Activated gamma-delta T cell treated with anti-CD3 and anti-CD28 coated beads, Interleukin-2, amount 50 U/mL, for 16 hours (primary cell): Measurements from ENCODE around the gene CACNG7.
"Not testable (repeated sequence)": the region's sequence is repeated elsewhere in the genome, so short reads cannot be mapped to it uniquely, and the experiment has no call there.

ENCODE experiments used
- DNase-seq: peaks from one replicate; pipeline ENCODE4 v3.0.0-alpha.2; 2020; ENCODE audit warnings: low read depth

Gene CACNG7

DNA sequence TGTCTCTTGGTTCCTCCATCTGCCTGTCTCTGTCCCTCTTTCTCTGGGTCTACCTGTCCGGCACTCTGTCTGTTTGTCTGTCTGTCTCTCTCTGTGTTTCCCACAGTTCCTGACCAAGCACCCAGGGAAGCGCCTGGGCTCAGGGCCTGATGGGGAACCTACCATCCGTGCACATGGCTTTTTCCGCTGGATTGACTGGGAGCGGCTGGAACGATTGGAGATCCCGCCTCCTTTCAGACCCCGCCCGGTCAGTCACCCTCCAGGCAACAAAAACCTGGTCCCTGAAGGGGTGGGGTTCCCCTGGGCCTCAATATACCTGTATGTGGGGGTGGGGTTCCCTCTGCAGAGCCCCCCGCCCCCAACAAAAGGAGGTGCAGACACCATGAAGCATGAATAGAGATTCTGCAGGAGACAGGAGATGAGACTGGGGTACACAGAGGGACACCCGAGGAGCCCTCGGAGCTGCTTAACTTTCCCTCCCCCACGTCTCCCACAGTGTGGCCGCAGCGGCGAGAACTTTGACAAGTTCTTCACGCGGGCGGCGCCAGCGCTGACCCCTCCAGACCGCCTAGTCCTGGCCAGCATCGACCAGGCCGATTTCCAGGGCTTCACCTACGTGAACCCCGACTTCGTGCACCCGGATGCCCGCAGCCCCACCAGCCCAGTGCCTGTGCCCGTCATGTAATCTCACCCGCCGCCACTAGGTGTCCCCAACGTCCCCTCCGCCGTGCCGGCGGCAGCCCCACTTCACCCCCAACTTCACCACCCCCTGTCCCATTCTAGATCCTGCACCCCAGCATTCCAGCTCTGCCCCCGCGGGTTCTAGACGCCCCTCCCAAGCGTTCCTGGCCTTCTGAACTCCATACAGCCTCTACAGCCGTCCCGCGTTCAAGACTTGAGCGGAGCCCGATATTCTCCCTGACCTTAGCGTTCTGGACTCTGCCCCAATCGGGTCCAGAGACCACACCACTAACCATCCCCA lies 2.6 kb upstream of the CACNG7 start:
- DNase-seq: peak; percentile 64

DNA sequence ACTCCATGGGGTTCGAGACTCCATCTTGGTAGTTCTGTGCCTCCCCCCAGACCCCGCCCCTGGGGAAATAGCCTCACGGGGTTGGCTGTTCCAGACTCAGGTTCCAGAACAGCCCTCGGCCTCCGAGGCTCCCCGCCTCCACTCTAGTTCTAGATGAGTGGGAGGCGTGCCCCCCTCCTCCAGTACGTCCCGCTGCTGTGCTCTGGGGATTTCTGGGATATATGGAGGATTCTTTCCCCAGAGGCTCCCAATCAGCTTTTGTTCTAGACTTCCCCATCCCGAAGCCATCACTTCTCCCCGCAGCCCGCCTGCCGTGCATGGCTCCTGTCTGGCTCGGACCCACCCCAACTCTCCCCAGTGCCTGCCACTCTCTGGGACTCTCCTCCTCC lies 1.9 kb upstream of the CACNG7 start:
- DNase-seq: no peak

DNA sequence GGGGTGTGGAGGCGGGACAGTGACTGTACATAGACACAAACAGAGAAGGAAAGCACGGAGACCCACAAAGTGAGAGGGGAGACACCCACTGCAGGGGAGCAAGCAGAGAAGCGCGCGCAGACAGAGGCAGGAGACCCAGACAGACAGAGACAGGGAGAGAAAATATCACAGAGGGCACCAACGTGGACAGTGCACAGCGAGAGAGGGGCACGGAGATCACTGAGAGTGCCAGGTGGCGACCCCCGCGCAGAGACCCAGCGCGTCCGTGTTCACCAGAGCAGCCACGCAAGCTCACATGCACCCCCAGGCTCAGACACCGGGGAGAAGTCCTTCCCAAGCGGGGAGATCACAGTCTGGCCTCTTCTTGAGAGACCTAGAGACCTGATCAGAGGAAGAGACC lies 1.4 kb upstream of the CACNG7 start:
- DNase-seq: no peak

DNA sequence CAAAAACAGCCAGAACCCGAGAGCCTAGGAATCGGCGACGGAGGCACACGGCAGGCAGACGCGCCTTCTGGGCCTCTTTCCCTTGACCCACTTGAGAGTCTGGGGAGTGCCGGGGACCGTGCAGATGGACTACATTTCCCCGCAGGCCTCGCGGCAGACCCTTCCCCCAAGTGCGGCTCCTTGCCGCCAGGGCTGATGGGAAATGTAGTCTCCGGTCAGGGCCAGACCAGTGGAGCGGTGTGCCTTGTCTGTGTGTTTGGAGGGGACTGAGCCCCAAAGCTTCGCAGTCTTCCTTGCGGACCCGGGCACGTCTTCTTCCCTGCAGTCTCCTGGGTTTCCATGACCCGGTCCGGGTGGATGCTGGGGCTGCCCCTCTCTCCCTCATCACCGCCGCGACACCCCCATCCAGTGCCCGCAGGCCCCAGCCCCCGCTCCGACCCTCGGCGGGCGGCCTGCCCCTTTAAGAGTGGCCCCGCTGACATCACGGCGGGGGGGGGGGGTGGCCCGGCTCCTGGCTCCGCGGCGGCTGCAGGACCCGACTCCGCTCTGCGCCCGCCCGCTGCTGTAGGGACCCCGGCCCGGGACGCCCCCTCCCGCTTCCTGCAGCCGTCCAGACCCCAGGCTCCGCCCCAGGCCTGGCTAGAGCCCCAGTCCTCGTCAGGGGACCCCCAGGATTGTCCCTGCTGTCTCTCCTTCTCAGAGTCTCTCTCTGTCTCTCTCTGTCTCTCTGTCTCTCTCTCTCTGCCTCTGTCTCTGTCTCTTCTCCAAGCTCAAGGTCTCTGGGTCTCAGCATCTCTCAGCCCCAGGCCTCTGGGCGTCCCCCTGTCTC lies 758 bp upstream of the CACNG7 start:
- DNase-seq: no peak

DNA sequence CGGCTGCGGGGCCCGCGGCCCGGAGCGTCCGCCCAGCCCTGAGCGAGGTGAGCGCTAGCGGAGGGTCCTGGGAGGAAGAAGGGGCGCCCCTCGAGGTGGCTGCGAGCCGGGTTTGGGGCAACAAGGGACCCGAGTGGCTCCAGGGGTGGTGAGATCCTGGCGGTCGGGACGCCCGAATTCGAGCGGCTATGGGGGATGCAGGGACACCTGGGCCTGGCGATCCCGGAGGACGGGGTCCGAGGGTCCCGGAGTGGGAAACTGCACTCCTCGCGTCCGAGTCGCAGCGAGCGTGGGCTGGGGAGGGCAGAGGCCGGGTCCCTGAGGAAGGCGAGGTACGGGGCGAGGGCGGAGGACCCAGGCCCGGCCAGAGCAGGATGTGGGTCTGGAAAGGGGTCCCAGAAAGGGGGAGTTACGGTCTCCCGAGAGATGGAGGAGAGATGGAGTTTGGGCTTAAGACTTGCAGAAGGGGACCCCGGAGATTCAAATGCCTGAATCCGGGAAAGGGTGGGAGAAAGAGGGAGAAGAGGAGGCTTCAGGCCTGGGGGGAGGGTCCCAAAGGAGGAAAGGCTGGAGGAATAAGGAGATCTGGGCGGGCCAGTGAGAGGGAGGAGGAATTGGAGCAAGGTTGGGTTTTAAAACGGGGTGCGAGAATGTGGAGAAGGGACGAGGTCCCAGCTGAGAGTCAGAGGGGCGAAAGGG lies 542 bp downstream of the CACNG7 start:
- DNase-seq: no peak

DNA sequence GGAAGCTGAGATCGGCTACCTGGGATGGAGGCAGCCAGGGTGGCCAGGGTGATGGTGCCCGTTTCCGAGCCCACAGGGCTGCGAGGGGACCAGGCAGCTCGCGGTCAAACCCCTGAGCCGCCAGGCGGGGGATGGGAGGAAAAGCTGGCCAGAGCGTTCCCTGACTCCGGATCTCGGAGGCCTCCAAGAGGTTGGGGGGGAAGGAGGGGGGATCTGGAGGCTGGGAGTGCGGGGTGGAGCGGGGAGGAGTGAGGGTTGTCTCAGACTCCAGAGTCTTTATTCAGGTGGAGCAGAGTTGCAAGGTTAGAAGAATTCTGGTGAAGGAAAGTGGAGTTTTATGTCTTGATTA lies 1.1 kb downstream of the CACNG7 start:
- DNase-seq: no peak

DNA sequence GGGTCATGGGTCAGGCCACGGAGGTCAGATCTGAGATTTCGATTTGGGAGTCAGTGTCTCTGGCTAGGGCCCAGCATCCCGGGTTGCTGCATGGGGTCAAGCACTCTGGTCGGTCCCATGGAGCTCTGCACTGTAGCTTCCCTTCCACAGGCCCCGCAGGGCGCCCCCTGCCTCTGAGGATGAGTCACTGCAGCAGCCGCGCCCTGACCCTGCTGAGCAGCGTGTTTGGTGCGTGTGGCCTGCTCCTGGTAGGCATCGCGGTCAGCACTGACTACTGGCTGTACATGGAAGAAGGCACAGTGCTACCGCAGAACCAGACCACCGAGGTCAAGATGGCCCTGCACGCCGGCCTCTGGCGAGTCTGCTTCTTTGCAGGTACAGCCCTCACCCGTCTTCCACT lies 3.6 kb downstream of the CACNG7 start:
- no peak for DNase-seq

DNA sequence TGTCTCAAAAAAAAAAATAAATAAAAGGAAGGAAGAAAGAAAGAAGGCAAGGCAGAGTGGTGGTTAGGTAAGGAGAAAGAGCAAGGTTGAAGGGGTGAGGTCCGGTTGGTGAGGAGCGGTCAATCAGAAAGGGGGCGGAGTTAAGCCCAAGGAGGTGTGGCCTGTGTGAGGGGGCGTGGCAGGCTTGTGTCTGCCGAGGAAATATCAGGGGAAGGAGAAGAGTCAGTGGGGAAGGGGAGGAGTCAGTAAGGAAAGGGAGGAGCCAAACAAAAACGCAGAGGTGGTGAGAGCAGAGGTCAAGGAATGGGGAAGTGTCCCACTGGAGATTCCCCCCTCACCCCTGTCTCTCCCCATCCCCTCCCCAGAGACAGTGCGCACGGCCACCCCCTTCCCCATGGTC lies 5.9 kb downstream of the CACNG7 start:
- DNase-seq: no peak

DNA sequence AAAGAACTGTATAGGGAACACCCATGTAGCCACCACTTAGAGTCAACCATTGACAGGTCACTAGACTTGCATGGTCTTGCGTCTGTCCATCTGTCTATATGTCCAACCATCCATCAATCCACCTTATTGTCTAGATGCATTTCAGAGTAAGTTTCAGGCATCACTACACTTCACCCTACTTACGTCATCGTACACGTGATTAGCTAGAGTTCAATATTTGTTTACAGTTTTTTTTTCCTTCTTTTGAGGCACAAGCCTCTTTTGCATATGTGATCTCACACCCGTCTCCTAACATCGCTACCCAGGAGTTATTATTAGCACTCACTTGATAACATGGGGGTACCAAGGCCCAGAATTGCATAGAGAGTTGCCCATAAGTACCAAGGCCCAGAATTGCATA lies 6.9 kb downstream of the CACNG7 start:
- DNase-seq: no peak

DNA sequence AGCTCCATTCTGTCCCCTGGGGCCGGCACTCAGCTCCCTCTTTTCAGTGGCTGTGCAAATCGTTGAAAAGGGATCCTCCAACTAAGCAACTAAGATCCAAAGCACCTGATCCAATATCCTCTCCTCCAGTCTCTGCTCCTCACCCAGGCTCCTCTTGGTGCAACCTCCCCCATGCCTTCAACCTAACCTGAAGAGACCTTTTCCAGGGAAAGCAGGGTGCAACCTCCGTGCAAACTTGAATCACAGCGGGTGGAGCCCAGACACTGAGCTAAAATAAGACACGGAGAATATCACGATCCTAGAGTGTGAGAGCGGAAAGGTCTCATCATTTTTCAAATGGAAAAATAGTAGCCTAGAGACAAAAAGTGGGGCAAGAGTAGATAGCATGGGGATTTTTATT lies 8.3 kb downstream of the CACNG7 start:
- DNase-seq: no peak

DNA sequence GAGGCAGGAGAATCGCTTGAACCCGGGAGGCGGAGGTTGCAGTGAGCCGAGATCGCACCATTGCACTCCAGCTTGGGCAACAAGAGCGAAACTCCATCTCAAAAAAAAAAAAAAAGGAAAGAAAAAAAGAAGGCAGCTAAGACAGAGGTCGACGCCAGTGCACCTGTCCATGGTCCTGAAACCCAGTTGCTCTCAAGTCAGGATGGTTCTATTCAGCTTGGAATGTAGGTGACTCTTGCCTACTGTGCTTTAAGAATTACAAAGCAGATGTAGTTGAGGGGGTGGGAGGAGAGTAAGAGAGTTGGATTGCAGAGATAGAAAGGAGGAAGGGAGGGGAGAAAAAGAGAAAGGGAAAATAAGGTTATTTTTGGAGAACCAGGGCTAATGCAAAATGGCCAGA lies 18.7 kb downstream of the CACNG7 start:
- DNase-seq: no peak

DNA sequence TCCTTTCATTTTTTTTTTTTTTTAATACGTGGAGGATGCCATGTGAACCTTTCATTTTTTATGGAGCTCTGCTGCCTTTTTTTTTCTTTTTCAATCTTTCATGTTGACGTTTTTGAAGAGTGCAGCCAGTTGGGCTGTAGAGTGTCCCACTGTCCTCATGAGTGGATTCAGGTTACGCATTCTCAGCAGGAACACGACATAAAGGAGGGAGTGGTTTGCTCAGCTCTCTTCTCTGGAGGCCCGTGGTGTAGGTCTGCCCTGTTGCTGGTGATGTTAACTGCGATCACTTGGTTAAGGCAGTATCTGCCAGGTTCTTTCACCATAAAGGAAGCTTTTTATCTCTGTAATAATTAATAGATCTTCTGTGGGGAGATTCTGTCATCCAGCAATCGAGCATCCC lies 27.0 kb downstream of the CACNG7 start:
- DNase-seq: no peak

DNA sequence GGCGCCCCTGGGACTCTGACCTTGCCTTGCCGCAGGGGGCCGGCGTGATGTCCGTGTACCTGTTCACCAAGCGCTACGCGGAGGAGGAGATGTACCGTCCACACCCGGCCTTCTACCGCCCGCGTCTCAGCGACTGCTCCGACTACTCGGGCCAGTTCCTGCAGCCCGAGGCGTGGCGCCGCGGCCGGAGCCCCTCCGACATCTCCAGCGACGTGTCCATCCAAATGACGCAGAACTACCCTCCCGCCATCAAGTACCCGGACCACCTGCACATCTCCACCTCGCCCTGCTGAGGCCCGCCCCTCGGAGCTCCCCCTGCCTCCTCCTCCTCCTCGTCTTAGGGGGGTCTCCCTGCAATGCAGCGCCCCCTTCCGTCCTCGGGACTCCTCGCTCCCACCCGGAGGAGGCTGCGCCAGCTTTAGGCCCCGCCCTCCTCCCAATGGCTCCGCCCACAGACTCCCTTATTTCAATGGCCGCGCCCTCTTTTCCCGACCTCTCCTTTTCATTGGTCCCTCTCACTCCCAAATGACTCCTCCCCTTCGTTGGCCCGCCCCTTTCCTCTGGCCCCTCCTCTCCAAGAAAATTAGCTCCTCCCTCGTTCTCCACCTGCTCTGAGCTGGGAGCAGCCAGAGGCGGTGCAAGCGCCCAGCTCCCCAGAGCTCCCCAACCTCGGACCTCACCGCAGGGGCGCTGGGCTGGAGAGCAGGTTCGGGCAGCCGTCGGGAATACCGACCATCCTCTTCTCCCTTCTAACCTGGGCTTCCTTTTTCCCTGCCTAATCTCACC lies 33.1 kb downstream of the CACNG7 start:
- no peak for DNase-seq

DNA sequence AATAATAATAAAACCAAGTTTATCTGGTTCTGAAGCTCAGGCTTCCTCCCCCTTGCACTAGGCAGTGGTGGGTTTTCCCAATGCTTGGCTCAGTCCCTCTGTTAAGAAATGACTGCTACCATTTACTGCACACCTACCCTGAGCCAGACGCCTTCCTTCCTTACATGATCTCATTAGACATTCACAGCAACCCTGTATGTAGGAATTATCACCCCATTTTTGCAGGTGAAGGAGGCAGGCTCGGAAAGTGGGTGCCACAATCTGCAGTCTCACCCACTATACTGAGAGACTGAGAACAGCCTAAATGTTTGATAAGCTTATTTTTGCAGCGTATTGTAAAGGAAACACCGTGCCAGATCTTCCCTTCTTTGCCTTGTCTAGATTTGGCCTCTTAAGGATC lies 35.3 kb downstream of the CACNG7 start:
- DNase-seq: no peak

DNA sequence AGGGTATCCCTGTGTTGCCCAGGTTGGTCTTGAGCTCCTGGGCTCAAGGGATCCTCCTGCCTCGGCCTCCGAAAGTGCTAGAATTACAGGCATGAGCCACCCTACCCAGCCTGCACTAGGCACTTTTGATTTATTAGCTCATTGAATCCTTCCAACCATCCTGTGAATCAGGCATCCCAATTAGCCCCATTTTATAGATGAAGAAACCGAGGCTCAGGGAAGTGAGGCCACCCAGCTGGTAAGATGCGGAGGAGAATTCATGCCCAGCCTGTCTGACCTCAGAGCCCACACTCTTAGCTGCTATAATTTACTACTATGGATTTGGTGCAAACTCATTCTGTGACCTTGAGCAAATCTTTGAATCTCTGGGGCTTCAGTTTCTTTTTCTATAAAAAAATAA lies 35.9 kb downstream of the CACNG7 start:
- no peak for DNase-seq

DNA sequence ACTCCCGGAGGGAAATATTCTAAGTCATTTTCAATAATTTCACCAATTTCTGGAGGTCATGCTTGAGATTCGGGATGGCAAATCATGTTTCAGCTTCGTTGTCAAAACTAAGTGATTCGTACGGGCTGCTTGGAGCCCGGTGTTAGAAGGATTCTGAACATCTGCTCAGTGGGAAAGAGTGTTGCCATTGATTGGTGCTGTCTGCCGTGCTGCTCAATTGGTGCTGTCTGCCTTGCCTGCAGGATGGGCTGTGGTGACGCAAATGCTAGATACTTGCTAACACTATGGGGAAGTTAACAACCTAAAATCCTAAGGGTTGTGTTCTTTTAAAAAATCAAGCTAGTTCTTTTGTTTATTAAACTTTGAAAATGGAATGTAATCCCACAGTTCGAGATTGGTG lies 36.4 kb downstream of the CACNG7 start:
- DNase-seq: no peak

DNA sequence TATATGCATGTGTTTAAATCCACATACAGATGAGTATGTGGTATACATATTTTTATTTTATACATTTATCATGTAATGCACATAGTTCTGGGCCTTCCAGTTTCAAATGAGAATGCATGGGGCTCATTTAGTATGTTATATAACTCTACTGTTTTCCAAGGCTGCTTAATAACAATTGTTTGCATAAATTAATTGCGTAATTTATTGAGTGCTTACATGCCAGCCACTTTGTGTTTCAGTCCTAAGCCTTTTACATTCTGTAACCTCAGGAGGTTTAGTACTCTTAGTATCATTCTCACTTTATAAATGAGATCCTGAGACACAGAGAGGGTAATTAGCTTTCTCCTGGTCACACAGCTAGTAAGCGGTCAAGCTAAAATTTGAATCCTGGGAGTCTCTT lies 36.9 kb downstream of the CACNG7 start:
- DNase-seq: no peak

DNA sequence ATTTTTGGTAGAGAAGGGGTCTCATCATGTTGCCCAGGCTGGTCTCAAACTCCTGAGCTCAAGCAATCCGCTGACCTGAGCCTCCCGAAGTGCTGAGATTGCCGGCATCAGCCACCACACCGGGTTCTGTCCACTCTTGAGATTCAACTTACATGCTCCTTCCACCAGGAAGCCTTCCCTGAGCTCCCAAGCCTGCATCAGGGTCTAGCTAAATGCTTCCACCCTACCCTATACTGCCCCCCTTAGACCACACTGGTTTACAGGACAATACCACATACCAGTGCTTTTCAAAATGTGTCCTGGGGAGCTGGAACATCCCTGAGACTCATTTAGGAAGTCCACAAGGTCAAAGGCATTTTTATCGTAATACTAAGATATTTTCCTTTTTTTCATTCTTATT lies 38.5 kb downstream of the CACNG7 start:
- DNase-seq: no peak

DNA sequence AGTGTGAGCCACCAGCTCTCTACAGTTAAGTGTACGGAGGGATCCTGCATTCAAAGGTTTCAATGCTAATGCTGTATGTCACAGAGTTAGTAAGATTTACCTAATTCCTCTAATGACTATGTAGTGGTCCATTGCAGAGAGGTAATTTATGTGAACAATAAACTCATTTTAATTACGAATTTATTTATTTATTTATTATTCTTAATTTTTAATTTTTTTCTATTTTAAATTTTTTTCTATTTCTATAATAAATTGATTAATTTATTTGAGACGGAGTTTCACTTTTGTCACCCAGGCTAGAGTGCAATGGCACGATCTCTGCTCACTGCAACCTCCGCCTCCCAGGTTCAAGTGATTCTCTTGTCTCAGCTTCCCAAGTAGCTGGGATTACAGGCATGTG lies 39.5 kb downstream of the CACNG7 start:
- not testable (repeated sequence) for DNase-seq

DNA sequence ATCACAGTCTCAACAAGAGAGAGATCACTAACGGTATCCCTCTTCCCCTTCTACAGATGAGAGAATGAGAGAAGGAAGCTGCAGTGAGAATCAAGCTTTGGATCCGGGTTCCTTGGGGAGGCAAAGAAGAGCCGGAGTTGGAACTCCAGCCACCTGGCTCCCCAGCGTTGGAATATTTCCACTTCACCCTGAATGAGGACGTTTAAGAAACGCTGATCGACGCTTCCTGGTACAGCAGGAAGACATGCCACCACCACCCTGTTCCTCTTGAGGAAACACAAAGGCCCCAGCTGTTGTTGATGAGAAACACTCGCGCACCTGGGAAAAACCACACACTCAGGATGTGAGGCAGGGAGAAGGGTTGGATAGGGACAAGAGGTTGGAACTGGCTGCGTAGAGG lies 42.4 kb downstream of the CACNG7 start:
- no peak for DNase-seq

DNA sequence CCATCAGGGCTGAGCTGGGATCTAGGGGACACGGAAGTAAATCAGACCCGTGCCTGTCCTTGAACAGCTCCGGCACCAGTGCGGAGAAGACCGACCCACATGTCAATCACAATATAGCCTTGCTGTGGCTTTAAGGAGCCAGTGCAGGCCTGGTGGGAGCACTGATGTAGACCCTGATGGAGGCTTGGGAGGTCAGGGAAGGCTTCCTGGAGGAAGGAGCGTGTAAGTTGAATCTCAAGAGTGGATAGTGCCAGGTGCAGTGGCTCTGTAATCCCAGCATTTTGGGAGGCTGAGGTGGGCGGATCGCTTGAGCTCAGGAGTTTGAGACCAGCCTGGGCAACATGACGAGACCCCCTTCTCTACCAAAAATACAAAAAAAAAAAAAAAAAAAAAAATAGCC lies 42.9 kb downstream of the CACNG7 start:
- no peak for DNase-seq

DNA sequence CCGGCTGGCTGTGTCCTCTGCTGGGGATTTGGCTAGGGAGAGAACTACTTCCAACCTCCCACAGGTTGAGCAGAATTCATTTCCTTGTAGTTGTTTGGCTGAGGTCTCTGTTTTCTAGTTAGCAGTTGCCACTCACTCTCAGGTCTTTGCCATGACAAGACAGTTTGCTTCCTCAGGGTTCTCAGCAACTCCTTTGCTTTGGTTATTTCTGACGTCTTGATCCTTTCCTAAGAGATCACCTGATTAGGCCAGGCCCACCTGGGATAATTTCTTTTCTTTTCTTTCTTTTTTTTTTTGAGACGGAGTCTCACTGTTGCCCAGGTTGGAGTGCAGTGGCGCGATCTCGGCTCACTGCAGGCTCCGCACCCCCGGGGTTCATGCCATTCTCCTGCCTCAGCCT lies 44.3 kb downstream of the CACNG7 start:
- no peak for DNase-seq
